SK-N-MC (cell line): Measurements from ENCODE around the gene CDKAL1.

Source experiments
- DNase-seq: peaks from one replicate; pipeline ENCODE4 v3.0.0-alpha.2; 2011; ENCODE audit warnings: low read depth, low spot score
- H3K27ac ChIP-seq: fragments of 200-600 bp; sonication (generic); 2 replicates; pipeline ENCODE4 v1.5.1; 2016; ENCODE audit warnings: mixed run types
- H3K36me3 ChIP-seq: fragments of 200-600 bp; sonication (generic); 2 replicates; pipeline ENCODE4 v1.6.1; 2017; ENCODE audit warnings: antibody characterized with exemption, low read length, mixed read lengths; ENCODE audit not compliant: insufficient read depth
- H3K4me3 ChIP-seq: fragments of 200-600 bp; sonication (generic); 2 replicates; pipeline ENCODE4 v1.5.1; 2016
- H3K9ac ChIP-seq: fragments of 200-600 bp; sonication (generic); 2 replicates; pipeline ENCODE4 v1.8.0; 2017; ENCODE audit warnings: mixed run types, mixed read lengths; ENCODE audit not compliant: insufficient read length
- H3K9me3 ChIP-seq: fragments of 200-600 bp; sonication (generic); 2 replicates; pipeline ENCODE4 v1.6.1; 2017; ENCODE audit warnings: low read depth, mild to moderate bottlenecking, antibody characterized with exemption, low read length, moderate library complexity, mixed read lengths
- EZH2 ChIP-seq: fragments of 200-600 bp; sonication (generic); IDR thresholded peaks from one replicate; pipeline ENCODE4 v1.6.1; 2017; ENCODE audit warnings: antibody characterized with exemption
- FOXP2 ChIP-seq: optimal IDR thresholded peaks from 2 replicates; pipeline ENCODE3; 2011; ENCODE audit warnings: mild to moderate bottlenecking, moderate library complexity; ENCODE audit not compliant: insufficient read depth; ENCODE audit errors: extremely low read length, control extremely low read depth
- POLR2AphosphoS5 ChIP-seq: IDR thresholded peaks from 2 replicates; pipeline ENCODE4 v1.6.1; 2012; ENCODE audit warnings: mild to moderate bottlenecking, low read depth, low read length, borderline replicate concordance

Gene CDKAL1

DNA sequence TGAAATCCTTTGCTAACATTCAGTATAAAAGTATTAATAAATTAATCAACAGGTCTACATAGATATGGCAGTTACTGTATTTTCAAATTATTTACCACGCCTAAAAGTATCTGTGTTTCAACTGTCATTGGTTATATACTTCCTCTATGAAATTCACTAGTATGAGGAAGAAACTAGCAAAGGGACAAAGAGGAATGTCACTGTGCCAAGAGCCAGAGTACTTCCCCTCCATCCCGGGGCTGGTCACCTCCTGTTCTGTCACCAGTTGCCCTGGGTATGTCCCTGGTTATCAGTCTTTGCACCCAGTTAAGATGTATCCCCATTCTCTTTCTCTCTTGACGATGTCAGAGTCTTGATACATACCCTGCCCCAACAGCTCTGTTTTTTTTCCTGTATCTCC lies 582.5 kb downstream of the CDKAL1 start:
- Histone ChIP-seq H3K4me3 (no peak overlapping the region), H3K9ac (no peak overlapping the region), H3K36me3 (no peaks in the 10 kb centered on the region), H3K27ac (no peak overlapping the region), H3K9me3 (no peaks in the 10 kb centered on the region)
- no peak for DNase-seq
- TF ChIP-seq POLR2AphosphoS5 (no peak), FOXP2 (no peak)

DNA sequence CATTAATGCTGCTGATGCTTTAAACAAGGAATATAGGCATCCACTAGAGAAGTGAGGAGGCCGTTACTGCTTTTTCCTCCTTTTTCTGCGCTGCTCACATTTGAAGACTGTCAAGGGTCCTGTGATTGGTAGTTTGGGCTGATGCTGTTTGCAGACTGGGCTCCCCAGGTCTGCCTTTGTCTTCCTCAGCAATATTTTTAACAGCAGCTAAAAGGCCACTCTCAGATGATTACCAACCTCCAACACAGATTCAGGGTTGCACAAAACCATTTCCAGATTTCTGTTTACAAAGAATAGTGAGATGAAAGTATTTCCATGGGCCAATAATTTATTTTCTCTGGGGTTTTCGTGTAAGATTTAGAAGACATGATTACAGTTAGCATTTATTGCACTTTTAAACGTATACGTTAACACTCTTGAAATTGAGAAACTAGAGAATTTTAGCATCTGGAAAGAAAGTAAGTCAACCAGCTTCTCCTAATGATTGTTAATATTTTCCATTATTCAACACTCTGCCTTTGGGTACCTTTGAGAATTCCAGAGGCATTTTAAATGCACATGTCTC lies 584.0 kb downstream of the CDKAL1 start:
- TF ChIP-seq EZH2 (no peak), FOXP2 (no peak), POLR2AphosphoS5 (no peak)
- no peak for DNase-seq
- Histone ChIP-seq H3K27ac (no peak overlapping the region), H3K9ac (no peak overlapping the region), H3K4me3 (no peak overlapping the region), H3K36me3 (no peaks in the 10 kb centered on the region), H3K9me3 (no peaks in the 10 kb centered on the region)

DNA sequence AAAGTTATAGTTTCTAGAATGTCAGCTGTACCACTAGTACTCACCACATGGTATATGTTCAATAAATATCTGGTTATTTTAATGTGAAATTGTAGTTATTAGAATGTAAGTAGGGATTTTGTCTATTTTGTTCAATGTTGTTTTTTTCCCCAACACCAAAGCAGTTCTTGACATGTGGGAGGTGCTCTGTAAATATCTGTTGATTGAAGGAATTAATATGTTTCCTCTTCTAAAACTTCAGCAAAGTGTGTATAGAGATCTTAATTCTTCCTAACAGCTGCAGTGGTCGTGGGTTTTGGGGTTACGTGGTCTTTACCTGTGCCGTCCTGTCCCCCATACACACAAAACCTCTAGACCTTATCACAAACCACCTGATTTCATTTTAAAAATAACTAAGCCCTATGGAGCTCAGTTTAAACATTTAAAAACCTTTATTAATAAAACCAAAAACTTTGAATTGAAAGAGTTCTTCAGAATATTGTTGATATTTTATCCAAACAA lies 587.4 kb downstream of the CDKAL1 start:
- H3K4me3 ChIP-seq: no peak overlapping the region
- H3K27ac ChIP-seq: no peak overlapping the region
- no peaks in the 10 kb centered on the region for H3K9me3 ChIP-seq
- no peak overlapping the region for H3K9ac ChIP-seq
- no peak for TF ChIP-seq EZH2
- TF ChIP-seq FOXP2: no peak
- no peak for TF ChIP-seq POLR2AphosphoS5
- H3K36me3 ChIP-seq: no peaks in the 10 kb centered on the region
- DNase-seq: no peak

DNA sequence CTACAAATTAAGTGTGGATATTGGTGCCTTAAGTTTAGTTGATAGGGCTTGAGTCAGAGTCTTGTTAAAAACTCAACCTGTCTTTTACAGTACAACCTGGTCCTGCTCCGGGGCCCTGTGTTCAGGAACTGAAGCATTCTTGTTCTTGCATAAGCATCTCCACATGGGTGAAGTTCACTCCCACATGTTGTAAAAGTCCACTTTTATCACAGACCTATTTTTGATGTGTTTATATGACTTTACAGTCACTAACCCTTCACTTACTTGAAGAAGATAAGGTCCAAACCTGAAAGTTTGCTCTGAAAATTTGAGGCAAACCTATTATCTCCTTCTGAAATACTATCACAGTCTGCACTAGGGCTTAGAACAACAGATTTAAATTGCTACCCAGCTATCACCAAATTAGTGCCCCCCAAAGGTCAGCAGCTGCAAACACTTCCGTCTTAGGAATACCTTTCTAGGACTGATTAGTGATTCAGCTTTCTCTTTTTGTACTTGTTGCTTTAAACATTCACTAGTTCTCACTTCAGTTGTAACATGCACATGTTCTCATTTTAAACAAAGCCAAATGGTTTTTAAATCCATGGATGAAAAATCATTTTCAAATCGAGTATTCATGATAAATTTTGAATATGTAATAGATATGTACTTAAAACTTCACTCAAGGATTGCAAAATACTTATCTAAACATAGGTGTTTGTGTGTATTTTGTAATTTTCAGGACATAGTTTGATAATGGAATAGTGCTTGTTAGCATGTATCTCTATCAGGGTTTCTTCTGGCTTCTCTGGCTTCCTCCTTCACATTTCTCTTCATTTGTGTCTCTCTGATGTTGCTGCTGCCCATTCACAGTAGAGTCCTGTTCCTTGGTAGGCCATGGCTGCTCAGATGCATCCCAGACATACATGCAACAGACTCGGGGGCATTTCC lies 589.5 kb downstream of the CDKAL1 start:
- DNase-seq: no peak
- Histone ChIP-seq H3K27ac (no peak overlapping the region), H3K4me3 (no peak overlapping the region), H3K36me3 (no peaks in the 10 kb centered on the region), H3K9ac (no peak overlapping the region), H3K9me3 (no peaks in the 10 kb centered on the region)
- no peak for TF ChIP-seq FOXP2
- TF ChIP-seq POLR2AphosphoS5: no peak
- no peak for TF ChIP-seq EZH2

DNA sequence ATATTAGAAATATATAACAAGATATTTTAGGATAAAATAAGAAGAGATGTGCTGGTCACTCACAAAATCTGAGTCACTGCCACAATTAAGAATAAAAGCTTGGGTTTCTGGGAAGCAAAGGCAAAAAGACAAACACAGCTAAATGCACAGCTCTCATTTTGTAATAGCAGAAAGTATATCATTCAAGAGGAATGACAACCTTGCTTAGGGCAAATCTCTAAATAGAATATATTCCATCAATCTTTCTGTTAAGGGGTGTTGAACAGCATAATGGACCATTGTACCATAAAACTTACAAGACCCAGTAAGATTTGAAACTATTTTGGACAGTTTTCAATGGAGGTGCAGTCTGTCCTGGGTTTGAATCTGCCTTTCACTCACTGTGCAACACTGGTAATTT lies 594.3 kb downstream of the CDKAL1 start:
- H3K27ac ChIP-seq: no peak overlapping the region
- no peak overlapping the region for H3K9ac ChIP-seq
- H3K36me3 ChIP-seq: no peaks in the 10 kb centered on the region
- H3K9me3 ChIP-seq: no peaks in the 10 kb centered on the region
- DNase-seq: no peak
- no peak overlapping the region for H3K4me3 ChIP-seq
- TF ChIP-seq EZH2 (no peak), POLR2AphosphoS5 (no peak), FOXP2 (no peak)

DNA sequence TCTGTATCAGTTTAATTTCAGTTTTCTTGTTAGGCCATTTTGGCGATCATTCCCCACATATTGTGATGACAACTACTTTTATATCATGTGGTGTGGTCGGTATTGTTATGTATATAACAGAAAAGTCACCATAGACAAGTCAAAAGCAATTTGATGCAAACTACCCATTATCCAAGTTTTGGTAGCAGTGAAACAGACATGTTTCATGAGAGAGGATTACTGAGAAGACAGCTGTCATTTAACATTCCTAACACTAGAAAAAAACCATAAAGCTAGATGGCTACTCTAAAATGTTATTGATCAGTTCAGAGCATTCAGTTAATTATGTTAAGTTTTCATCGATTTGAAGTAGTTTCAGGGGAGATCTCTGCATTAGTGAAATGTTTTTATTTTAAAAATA lies 597.1 kb downstream of the CDKAL1 start:
- no peak for DNase-seq
- Histone ChIP-seq H3K4me3 (no peak overlapping the region), H3K27ac (no peak overlapping the region), H3K36me3 (no peaks in the 10 kb centered on the region), H3K9ac (no peak overlapping the region), H3K9me3 (no peaks in the 10 kb centered on the region)
- TF ChIP-seq EZH2: no peak
- no peak for TF ChIP-seq POLR2AphosphoS5
- no peak for TF ChIP-seq FOXP2

DNA sequence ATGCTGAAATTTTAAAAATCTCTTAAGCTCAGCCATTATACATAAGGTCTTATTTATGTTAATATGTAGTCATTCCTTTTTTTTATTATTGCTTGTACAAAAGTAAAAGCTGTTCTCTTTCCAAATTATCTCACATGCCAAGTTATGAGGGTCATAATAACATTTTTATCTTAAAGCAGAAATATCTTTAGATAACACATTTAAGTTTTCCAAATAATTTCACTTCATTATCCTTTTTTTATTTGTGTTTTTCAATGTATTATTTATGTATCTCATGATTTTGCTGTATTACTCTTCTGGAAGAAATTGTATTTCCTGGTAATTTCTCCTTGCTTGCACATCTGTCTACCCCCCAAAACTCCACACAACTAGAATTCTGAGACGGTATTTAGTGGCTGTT lies 598.2 kb downstream of the CDKAL1 start:
- TF ChIP-seq EZH2 (no peak), FOXP2 (no peak), POLR2AphosphoS5 (no peak)
- Histone ChIP-seq H3K27ac (peak overlapping the region; percentile 80), H3K36me3 (no peaks in the 10 kb centered on the region), H3K4me3 (peak overlapping the region; percentile 64), H3K9me3 (no peaks in the 10 kb centered on the region), H3K9ac (peak overlapping the region; percentile 24)
- DNase-seq: no peak

DNA sequence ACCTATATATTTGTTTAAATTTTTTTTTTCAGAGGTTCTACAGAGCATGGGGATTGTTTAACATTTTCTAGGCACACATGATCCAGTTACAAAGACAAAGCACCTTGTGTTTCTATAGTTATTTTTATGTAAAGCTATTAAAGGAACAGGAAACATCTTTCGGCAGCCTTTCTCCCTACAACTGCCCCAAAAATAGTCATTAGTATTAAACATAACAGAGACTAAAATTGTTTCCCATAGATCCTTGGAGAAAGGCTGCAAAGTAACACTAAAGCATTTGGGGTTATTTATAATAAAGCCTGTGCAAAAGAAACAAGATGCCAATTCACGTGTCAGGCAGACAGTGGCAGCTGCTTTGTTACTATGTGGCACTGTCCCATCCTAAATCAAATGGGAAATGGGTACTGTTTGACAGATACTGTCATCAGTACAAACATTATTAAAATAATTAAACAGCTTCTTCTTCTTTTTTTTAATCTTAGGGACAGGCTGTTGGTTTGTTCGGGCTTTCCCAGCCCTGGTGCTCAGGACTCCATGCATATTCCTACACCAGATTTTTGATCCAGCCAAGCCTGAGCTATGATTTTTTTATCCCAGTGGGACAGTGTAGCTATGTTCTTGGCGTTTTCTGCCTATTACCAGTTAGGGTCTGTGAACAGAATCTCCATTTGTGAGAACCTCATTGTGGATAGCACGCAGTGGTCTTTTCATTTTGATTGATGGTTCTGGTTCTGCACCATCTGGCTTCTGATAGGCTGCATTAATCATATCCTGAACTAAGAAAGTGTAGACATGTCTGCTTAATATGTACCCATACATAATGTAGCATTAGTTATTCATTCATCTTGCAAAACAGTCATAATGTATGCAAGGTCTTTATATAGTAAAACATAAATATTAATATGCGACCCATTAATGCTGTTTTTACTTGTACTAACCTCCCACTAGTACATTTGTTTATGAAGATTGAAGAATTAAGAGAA lies 598.9 kb downstream of the CDKAL1 start:
- Histone ChIP-seq H3K9me3 (no peaks in the 10 kb centered on the region), H3K9ac (peak overlapping the region; percentile 24), H3K27ac (peak overlapping the region; percentile 80), H3K4me3 (peak overlapping the region; percentile 64), H3K36me3 (no peaks in the 10 kb centered on the region)
- DNase-seq: peak; percentile 42
- TF ChIP-seq FOXP2: no peak
- TF ChIP-seq POLR2AphosphoS5: no peak
- TF ChIP-seq EZH2: no peak
